H1 (cell line): ENCODE results near the gene SCD.

Experiments
- CTCF ChIP-seq, 3 experiments: IDR thresholded peaks; 1 replicate in 2 of 3; 2 replicates in 1 of 3; pipeline versions ENCODE4 v1.5.1 to v1.6.1; 2011; ENCODE audit warnings: low read length in 3 of 3, mild to moderate bottlenecking in 3 of 3, inconsistent platforms in 2 of 3, low read depth in 1 of 3, moderate library complexity in 1 of 3; ENCODE audit not compliant: insufficient read depth in 1 of 3; ENCODE audit errors: control extremely low read depth in 1 of 3
- GABPA ChIP-seq: IDR thresholded peaks from 2 replicates; pipeline ENCODE4 v1.6.1; 2011; ENCODE audit warnings: mild to moderate bottlenecking, low read length, moderate library complexity, borderline replicate concordance; ENCODE audit not compliant: insufficient read depth
- JUND ChIP-seq: IDR thresholded peaks from 2 replicates; pipeline ENCODE4 v1.6.1; 2011; ENCODE audit warnings: mild to moderate bottlenecking, improper control_type of control experiment, low read length
- NRF1 ChIP-seq: IDR thresholded peaks from 2 replicates; pipeline ENCODE4 v1.6.1; 2011; ENCODE audit warnings: mild to moderate bottlenecking, low read depth, low read length, improper control_type of control experiment
- POLR2A ChIP-seq, 2 experiments: IDR thresholded peaks; 1 replicate in 1 of 2; 2 replicates in 1 of 2; pipeline ENCODE4 v1.6.1; 2011; ENCODE audit warnings: low read depth in 2 of 2, low read length in 2 of 2, mild to moderate bottlenecking in 2 of 2; ENCODE audit errors: control extremely low read depth in 1 of 2
- TCF12 ChIP-seq: IDR thresholded peaks from 2 replicates; pipeline ENCODE4 v1.6.1; 2011; ENCODE audit warnings: low read depth, mild to moderate bottlenecking, low read length

GRCh38 chr10:100333106-100333505 lies 13.9 kb upstream of the SCD start:
- no peak for TF ChIP-seq NRF1
- no peak for TF ChIP-seq GABPA
- TF ChIP-seq POLR2A (IDR thresholded peaks at IDR 0.05; ENCODE audit: control extremely low read depth in 1 of 2, low read depth in 2 of 2, low read length in 2 of 2): no peak
- TF ChIP-seq TCF12: no peak
- no peak for TF ChIP-seq CTCF (IDR thresholded peaks at IDR 0.05; ENCODE audit: control extremely low read depth in 1 of 3, insufficient read depth in 1 of 3, low read depth in 1 of 3, low read length in 3 of 3)
- TF ChIP-seq JUND: no peak
